ENCODE measurements around the gene RABGGTA.
"Not testable (repeated sequence)": the region's sequence is repeated elsewhere in the genome, so short reads cannot be mapped to it uniquely, and the experiment has no call there.

RABGGTA gene

DNA sequence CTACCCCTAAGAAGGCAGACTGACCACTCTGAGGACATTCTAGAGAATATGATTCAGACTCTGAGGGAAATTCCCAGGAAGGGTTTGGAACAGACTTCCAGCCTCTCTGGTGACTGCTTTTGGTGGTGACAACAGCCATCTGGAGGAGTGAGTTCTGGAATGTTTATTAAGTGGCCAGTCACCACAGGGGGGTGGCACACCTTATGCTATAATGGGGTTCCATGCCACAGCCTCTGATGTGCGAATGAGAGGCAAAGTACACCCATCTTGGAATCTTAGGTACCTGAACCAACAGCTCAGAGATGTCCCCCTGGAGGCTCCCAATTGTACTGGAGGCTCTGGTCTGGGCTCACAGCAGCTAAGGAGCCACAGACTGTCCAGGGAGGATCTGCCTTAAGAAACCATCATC is 19.5 kb downstream of the RABGGTA start:
- TF ChIP-seq, protein P1, sequence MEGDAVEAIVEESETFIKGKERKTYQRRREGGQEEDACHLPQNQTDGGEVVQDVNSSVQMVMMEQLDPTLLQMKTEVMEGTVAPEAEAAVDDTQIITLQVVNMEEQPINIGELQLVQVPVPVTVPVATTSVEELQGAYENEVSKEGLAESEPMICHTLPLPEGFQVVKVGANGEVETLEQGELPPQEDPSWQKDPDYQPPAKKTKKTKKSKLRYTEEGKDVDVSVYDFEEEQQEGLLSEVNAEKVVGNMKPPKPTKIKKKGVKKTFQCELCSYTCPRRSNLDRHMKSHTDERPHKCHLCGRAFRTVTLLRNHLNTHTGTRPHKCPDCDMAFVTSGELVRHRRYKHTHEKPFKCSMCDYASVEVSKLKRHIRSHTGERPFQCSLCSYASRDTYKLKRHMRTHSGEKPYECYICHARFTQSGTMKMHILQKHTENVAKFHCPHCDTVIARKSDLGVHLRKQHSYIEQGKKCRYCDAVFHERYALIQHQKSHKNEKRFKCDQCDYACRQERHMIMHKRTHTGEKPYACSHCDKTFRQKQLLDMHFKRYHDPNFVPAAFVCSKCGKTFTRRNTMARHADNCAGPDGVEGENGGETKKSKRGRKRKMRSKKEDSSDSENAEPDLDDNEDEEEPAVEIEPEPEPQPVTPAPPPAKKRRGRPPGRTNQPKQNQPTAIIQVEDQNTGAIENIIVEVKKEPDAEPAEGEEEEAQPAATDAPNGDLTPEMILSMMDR (IDR thresholded peaks at IDR 0.05; ENCODE audit: extremely low read depth, missing control alignments) = no peak
- no peak for DNase-seq (ENCODE audit: low spot score)

DNA sequence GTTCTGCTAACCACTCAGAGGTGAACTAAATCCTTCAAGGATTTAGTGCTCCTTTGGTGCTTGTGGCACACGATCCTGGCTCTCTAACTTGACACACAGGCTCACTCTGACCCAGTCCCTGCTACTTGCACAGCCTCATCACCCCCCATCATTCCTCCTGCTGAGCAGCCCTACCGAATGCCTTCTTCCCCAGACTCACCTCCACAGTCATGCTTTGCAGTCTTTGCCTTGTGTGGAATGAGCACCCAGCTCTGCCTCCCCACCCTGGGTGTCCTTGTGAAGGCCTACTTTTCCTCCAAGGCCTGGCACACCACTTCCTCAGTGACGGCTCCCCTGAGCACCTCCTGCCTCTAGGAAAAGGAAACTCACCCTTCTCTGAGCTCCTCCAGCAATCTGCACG is 21.0 kb downstream of the RABGGTA start:
- TF ChIP-seq, protein P1 (IDR thresholded peaks at IDR 0.05; ENCODE audit: extremely low read depth, missing control alignments) = no peak
- DNase-seq (ENCODE audit: low spot score) = no peak

DNA sequence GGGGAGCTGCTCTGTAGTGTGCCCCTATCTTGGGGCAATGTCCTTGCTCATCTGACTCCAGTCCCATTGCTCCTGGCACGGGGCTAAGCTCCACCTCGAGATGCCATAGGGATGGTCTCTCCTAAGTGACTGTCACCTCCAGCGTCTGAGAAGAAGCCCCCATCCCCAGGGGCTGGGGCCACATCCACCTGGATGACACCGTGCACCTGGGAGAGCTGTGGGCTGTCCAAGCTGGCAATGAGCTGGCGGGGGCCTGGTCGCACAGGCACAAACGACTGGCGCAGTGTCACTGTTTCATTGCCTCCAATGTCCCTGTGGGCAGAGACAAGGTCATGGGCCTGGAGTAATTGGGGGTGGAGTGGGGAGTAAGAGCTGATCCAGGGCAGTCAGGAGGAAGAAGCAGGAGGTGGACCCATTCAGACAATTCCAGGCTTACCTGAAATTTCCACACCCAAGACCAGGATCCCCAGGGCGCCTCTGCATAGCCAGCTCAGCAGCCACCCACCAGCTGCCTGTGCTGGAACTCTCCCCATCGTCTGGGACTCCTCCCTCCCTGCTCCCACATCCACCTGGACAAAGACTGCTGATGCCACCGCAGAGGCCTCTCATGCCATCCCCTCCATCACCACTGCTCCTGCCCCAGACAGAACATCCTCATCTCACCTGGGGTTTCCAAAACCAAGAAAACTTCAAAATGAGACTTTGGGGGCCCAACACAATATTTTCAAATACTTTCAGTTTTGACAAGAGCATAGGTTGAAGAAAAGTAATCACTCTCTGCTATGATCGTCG is 22.0 kb downstream of the RABGGTA start:
- no peak for DNase-seq (ENCODE audit: low spot score)
- TF ChIP-seq, protein P1 (IDR thresholded peaks at IDR 0.05; ENCODE audit: extremely low read depth, missing control alignments) = no peak

DNA sequence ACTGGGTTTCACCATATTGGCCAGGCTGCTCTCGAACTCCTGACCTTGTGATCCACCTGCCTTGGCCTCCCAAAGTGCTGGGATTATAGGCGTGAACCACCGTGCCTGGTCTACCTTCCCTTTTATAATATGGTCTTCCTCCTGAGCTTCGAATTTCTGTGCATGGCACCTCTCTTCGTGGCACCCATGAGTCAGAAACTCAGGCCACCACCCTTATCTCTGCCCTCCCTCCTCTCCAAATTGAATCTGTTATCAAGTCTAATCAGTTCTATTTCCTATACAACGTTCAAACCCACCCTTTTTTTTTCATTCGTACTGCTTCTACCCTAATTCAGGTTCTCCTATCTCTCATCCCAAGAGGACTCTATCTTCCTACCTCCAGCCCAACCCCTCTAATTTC is 24.0 kb downstream of the RABGGTA start:
- TF ChIP-seq, protein P1 (IDR thresholded peaks at IDR 0.05; ENCODE audit: extremely low read depth, missing control alignments) = no peak
- DNase-seq (ENCODE audit: low spot score) = no peak

DNA sequence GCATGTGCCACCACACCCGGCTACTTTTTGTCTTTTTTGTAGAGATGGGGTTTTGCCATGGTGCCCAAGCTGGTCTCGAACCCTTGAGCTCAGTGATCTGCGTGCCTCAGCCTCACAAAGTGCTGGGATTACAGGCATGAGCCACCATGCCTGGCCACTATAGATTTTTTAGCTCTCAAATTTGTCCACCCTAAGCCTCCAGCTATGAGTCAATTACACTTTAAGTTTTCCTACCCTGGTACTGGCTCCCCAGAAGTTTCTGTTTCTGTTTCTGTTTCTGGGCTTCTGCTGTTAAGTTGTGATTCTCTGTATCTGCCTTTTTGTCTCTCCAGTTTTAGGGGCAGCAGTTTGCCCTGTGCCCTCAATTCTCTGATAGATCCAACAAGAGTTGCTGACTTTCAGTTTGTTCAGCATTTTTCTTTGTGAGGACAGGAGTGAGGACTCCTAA is 24.6 kb downstream of the RABGGTA start:
- DNase-seq (ENCODE audit: low spot score) = peak; percentile 61
- TF ChIP-seq, protein P1 (IDR thresholded peaks at IDR 0.05; ENCODE audit: extremely low read depth, missing control alignments) = no peak

DNA sequence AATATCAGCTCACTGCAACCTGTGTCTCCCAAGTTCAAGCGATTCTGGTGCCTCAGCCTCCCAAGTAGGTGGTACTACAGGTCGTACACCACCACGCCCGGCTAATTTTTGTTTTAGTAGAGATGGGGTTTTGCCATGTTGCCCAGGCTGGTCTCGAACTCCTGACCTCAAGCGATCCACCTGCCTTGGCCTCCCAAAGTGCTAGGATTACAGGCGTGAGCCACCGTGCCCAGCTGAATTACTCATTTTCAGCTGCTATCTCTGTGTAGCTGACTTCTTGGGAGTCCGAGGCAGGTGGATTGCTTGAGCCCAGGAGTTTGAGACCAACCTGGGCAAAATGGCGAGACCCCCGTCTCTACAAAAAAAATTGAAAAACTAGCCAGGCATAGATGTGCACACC is 26.0 kb downstream of the RABGGTA start:
- not testable (repeated sequence) for DNase-seq (ENCODE audit: low spot score)

DNA sequence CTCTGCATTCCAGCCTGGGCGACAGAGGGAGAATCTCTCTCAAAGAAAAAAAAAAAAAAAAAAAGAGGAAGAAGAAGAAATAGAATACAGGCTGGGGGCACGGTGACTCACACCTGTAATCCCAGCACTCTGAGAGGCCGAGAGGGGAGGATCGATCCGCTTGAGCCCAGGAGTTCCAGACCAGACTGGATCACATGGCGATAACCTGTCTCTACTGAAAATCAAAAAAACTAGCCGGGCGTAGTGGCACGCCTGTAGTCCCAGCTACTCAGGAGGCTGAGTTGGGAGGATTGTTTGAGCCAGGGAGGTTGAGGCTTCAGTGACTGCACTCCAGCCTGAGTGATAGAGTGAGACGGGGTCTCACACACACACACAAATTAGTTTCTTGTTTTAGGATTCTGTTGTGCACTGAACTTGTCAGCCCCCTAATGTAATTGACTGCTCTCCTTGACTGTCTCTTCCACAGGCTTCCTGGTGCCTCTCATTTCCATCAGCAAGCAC is 28.0 kb downstream of the RABGGTA start:
- TF ChIP-seq, protein P1 (IDR thresholded peaks at IDR 0.05; ENCODE audit: extremely low read depth, missing control alignments) = no peak
- DNase-seq (ENCODE audit: low spot score) = no peak

Data from GM20000 (cell line).